ENCODE results near the gene ARMH4.
"Not testable (repeated sequence)": the region's sequence is repeated elsewhere in the genome, so short reads cannot be mapped to it uniquely, and the experiment has no call there.

The ARMH4 gene

GRCh38 chr14:58133739-58134138 is 18.3 kb downstream of the ARMH4 start:
- Histone ChIP-seq H2AFZ (ENCODE audit: low read depth, low read length) (no peak overlapping the region), H3K27me3 (ENCODE audit: insufficient read depth, low read length) (no peaks in the 10 kb centered on the region), H3K36me3 (ENCODE audit: insufficient read depth, low read length) (peaks cover 32% of the 10 kb centered on the region), H3K4me3 (ENCODE audit: low read length) (no peak overlapping the region), H3K9me3 (ENCODE audit: low read length) (no peaks in the 10 kb centered on the region), H3K4me1 (ENCODE audit: insufficient read depth, low read length) (no peaks in the 10 kb centered on the region)

- no peaks in the 10 kb centered on the region for H3K4me1 ChIP-seq (ENCODE audit: insufficient read depth, low read length)
- no peak overlapping the region for H3K4me3 ChIP-seq (ENCODE audit: low read length)
- peaks cover 20% of the 10 kb centered on the region for H3K36me3 ChIP-seq (ENCODE audit: insufficient read depth, low read length)
- H2AFZ ChIP-seq (ENCODE audit: low read depth, low read length), result no peak overlapping the region
- peaks cover under 1% of the 10 kb centered on the region for H3K9me3 ChIP-seq (ENCODE audit: low read length)
- no peaks in the 10 kb centered on the region for H3K27me3 ChIP-seq (ENCODE audit: insufficient read depth, low read length)
These were observed 20.6 kb downstream of the ARMH4 start for GRCh38 chr14:58131386-58131785.

- H3K27me3 ChIP-seq (ENCODE audit: insufficient read depth, low read length), result no peaks in the 10 kb centered on the region
- H3K4me3 ChIP-seq (ENCODE audit: low read length), result no peak overlapping the region
- H2AFZ ChIP-seq (ENCODE audit: low read depth, low read length), result no peak overlapping the region
- peaks cover 22% of the 10 kb centered on the region for H3K36me3 ChIP-seq (ENCODE audit: insufficient read depth, low read length)
- H3K9me3 ChIP-seq (ENCODE audit: low read length), result peaks cover 10% of the 10 kb centered on the region
- no peaks in the 10 kb centered on the region for H3K4me1 ChIP-seq (ENCODE audit: insufficient read depth, low read length)
These were observed 21.8 kb downstream of the ARMH4 start for GRCh38 chr14:58130116-58130782.

DNA sequence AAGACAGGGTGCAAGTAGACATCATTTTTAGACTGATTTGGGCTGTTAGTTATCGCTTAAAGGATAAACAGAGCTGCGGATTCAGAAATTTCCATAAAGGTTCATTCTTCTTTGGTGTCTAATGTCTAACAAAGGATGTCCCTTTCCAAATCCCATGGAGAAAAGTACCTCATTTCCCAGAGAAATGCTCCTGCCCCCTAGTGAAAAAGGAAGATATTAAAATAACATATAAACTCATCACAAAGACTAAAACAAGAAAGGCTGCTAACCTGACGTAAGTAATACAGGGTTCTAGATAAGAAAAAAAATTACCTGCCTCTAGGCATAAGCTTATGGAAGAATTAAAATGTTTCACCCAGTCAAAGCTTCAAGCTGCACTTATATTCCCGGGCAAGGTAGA is 22.8 kb downstream of the ARMH4 start:
- no peaks in the 10 kb centered on the region for H3K27me3 ChIP-seq (ENCODE audit: insufficient read depth, low read length)
- H3K9me3 ChIP-seq (ENCODE audit: low read length), result peaks cover 10% of the 10 kb centered on the region
- H3K4me3 ChIP-seq (ENCODE audit: low read length), result no peak overlapping the region
- peaks cover 22% of the 10 kb centered on the region for H3K36me3 ChIP-seq (ENCODE audit: insufficient read depth, low read length)
- H3K4me1 ChIP-seq (ENCODE audit: insufficient read depth, low read length), result no peaks in the 10 kb centered on the region
- no peak overlapping the region for H2AFZ ChIP-seq (ENCODE audit: low read depth, low read length)

DNA sequence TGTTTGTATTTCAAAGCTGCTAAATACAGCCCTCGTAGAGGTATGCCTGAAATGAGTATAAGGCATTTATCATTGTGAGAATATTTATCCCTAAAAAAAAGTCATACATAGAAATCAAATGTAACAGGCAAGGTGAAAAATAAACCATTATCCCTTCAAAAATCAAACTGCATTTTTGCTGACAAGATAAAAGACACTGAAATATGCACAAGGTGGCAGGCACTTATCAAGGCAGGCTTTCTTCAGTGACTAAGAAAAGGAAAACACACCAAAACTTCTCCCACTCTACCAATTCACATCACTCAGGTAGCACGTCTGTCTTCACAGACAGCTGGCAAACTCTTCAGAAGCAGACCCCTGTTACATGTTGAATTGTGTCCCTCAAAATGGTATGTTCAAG is 23.6 kb downstream of the ARMH4 start:
- H3K27me3 ChIP-seq (ENCODE audit: insufficient read depth, low read length), result no peaks in the 10 kb centered on the region
- peaks cover 19% of the 10 kb centered on the region for H3K36me3 ChIP-seq (ENCODE audit: insufficient read depth, low read length)
- H2AFZ ChIP-seq (ENCODE audit: low read depth, low read length), result no peak overlapping the region
- H3K4me3 ChIP-seq (ENCODE audit: low read length), result no peak overlapping the region
- H3K9me3 ChIP-seq (ENCODE audit: low read length), result peaks cover 10% of the 10 kb centered on the region
- H3K4me1 ChIP-seq (ENCODE audit: insufficient read depth, low read length), result no peaks in the 10 kb centered on the region

DNA sequence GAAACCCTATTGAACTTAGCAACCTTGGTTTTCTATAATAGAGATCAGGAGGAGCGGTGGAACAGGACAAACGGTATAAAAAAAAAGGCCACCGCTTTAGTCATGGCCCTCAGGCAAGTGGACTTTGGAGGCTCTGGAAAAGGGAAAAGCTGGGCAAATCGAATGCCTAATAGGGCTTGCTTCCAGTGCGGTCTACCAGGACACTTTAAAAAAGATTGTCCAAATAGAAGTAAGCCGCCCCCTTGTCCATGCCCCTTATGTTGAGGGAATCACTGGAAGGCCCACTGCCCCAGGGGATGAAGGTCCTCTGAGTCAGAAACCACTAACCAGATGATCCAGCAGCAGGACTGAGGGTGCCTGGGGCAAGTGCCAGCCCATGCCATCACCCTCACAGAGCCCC is 29.5 kb downstream of the ARMH4 start:
- not testable (repeated sequence) for H3K4me1 ChIP-seq (ENCODE audit: insufficient read depth, low read length); H3K36me3 ChIP-seq (ENCODE audit: insufficient read depth, low read length); H3K4me3 ChIP-seq (ENCODE audit: low read length); H2AFZ ChIP-seq (ENCODE audit: low read depth, low read length); H3K27me3 ChIP-seq (ENCODE audit: insufficient read depth, low read length)
- peaks cover 10% of the 10 kb centered on the region for H3K9me3 ChIP-seq (ENCODE audit: low read length)

- Histone ChIP-seq H2AFZ (ENCODE audit: low read depth, low read length) (no peak overlapping the region), H3K36me3 (ENCODE audit: insufficient read depth, low read length) (peaks cover 5% of the 10 kb centered on the region), H3K9me3 (ENCODE audit: low read length) (peaks cover 10% of the 10 kb centered on the region), H3K4me3 (ENCODE audit: low read length) (no peak overlapping the region), H3K4me1 (ENCODE audit: insufficient read depth, low read length) (no peaks in the 10 kb centered on the region), H3K27me3 (ENCODE audit: insufficient read depth, low read length) (no peaks in the 10 kb centered on the region)
These were observed 30.4 kb downstream of the ARMH4 start for GRCh38 chr14:58121530-58122186.

GRCh38 chr14:58119381-58119780 is 32.6 kb downstream of the ARMH4 start:
- Histone ChIP-seq H3K4me1 (ENCODE audit: insufficient read depth, low read length) (no peaks in the 10 kb centered on the region), H2AFZ (ENCODE audit: low read depth, low read length) (no peak overlapping the region), H3K9me3 (ENCODE audit: low read length) (no peaks in the 10 kb centered on the region), H3K36me3 (ENCODE audit: insufficient read depth, low read length) (peaks cover 8% of the 10 kb centered on the region), H3K4me3 (ENCODE audit: low read length) (no peak overlapping the region), H3K27me3 (ENCODE audit: insufficient read depth, low read length) (no peaks in the 10 kb centered on the region)

DNA sequence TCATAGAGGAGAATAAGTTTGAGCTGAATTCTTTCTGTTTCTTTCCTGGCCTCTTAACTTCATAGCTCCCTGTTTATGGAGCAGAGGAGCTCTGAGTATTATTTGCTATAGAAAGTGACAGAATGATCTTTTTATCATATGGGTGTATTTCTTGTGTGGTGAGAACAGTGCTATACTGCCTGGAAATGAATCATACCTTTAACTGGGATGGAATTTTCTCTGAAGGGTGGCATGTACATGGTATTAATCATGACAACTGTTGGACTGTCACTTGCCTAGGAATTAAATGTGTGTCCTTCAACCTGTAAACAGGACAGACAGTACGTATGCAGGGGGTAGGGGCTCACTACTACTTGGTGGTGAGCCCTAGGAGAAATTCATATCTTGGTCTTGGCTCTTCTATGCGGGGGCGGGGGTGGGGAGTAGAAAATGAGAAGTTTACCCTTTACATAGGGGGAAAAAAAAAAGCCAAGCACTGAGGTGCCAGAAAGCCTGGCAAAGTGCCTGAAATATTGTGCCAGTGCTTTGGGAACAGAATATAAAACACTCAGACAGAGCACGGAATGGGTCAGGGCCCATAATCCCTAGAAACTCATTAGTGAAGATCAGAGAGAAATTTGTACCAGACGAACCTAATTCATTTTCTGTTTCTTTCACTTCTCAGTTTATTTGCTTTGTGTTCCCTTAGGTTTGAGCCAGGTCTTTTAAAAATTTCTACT is 33.8 kb downstream of the ARMH4 start:
- Histone ChIP-seq H3K4me1 (ENCODE audit: insufficient read depth, low read length) (no peaks in the 10 kb centered on the region), H3K36me3 (ENCODE audit: insufficient read depth, low read length) (peaks cover 8% of the 10 kb centered on the region), H3K4me3 (ENCODE audit: low read length) (no peak overlapping the region), H2AFZ (ENCODE audit: low read depth, low read length) (no peak overlapping the region), H3K27me3 (ENCODE audit: insufficient read depth, low read length) (no peaks in the 10 kb centered on the region), H3K9me3 (ENCODE audit: low read length) (no peaks in the 10 kb centered on the region)

- Histone ChIP-seq H3K27me3 (ENCODE audit: insufficient read depth, low read length) (no peaks in the 10 kb centered on the region), H2AFZ (ENCODE audit: low read depth, low read length) (no peak overlapping the region), H3K4me3 (ENCODE audit: low read length) (no peak overlapping the region), H3K9me3 (ENCODE audit: low read length) (no peaks in the 10 kb centered on the region), H3K4me1 (ENCODE audit: insufficient read depth, low read length) (peaks cover 8% of the 10 kb centered on the region), H3K36me3 (ENCODE audit: insufficient read depth, low read length) (peaks cover 3% of the 10 kb centered on the region)
These were observed 42.3 kb downstream of the ARMH4 start for GRCh38 chr14:58109744-58110143.

GRCh38 chr14:58108717-58109116 is 43.3 kb downstream of the ARMH4 start:
- H3K27me3 ChIP-seq (ENCODE audit: insufficient read depth, low read length), result no peaks in the 10 kb centered on the region
- no peaks in the 10 kb centered on the region for H3K9me3 ChIP-seq (ENCODE audit: low read length)
- H3K36me3 ChIP-seq (ENCODE audit: insufficient read depth, low read length), result peaks cover 3% of the 10 kb centered on the region
- H2AFZ ChIP-seq (ENCODE audit: low read depth, low read length), result no peak overlapping the region
- no peak overlapping the region for H3K4me3 ChIP-seq (ENCODE audit: low read length)
- peaks cover 8% of the 10 kb centered on the region for H3K4me1 ChIP-seq (ENCODE audit: insufficient read depth, low read length)

DNA sequence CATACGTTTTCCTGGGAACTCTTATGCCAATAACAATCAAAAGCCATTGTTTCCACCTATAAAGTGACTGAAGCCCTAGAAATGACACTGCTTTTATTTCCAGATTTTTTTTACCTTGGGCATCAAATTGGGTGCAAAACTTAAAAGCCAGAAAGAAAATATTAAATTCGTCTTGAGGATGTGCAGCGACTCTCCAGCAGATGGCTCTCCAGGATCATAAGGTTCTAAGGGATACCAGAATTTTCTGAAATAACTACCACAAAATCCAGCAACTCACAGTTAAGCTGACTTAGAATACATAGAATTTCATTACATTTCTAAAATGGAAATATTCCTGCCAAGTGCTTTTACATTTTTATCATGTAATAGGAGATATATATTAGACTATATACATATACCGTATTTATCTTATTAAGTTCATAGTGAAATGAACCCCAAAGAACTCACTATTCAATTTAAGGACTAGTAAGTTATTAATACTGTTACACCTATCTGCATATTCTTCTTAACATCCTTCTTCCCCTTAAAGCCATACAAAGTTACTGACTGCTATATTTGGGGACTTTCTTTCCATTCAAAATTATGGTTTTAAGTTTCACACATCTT is 44.0 kb downstream of the ARMH4 start:
- no peaks in the 10 kb centered on the region for H3K27me3 ChIP-seq (ENCODE audit: insufficient read depth, low read length)
- H3K36me3 ChIP-seq (ENCODE audit: insufficient read depth, low read length), result peaks cover 3% of the 10 kb centered on the region
- no peak overlapping the region for H3K4me3 ChIP-seq (ENCODE audit: low read length)
- no peak overlapping the region for H2AFZ ChIP-seq (ENCODE audit: low read depth, low read length)
- H3K4me1 ChIP-seq (ENCODE audit: insufficient read depth, low read length), result peaks cover 8% of the 10 kb centered on the region
- H3K9me3 ChIP-seq (ENCODE audit: low read length), result no peaks in the 10 kb centered on the region

- no peaks in the 10 kb centered on the region for H3K9me3 ChIP-seq (ENCODE audit: low read length)
- no peak overlapping the region for H2AFZ ChIP-seq (ENCODE audit: low read depth, low read length)
- no peaks in the 10 kb centered on the region for H3K27me3 ChIP-seq (ENCODE audit: insufficient read depth, low read length)
- H3K4me1 ChIP-seq (ENCODE audit: insufficient read depth, low read length), result peaks cover 8% of the 10 kb centered on the region
- no peak overlapping the region for H3K4me3 ChIP-seq (ENCODE audit: low read length)
- H3K36me3 ChIP-seq (ENCODE audit: insufficient read depth, low read length), result peaks cover 3% of the 10 kb centered on the region
These were observed 45.0 kb downstream of the ARMH4 start for GRCh38 chr14:58107041-58107440.

All from neuron (in vitro differentiated cells).